Measurements from ENCODE around the gene ASB4.

- TF ChIP-seq POLR2A (IDR thresholded peaks at IDR 0.05) (no peak), EP300 (IDR thresholded peaks at IDR 0.05) (no peak)
- TF ChIP-seq, protein P1, sequence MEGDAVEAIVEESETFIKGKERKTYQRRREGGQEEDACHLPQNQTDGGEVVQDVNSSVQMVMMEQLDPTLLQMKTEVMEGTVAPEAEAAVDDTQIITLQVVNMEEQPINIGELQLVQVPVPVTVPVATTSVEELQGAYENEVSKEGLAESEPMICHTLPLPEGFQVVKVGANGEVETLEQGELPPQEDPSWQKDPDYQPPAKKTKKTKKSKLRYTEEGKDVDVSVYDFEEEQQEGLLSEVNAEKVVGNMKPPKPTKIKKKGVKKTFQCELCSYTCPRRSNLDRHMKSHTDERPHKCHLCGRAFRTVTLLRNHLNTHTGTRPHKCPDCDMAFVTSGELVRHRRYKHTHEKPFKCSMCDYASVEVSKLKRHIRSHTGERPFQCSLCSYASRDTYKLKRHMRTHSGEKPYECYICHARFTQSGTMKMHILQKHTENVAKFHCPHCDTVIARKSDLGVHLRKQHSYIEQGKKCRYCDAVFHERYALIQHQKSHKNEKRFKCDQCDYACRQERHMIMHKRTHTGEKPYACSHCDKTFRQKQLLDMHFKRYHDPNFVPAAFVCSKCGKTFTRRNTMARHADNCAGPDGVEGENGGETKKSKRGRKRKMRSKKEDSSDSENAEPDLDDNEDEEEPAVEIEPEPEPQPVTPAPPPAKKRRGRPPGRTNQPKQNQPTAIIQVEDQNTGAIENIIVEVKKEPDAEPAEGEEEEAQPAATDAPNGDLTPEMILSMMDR (IDR thresholded peaks at IDR 0.05), result no peak
These were observed 92.6 kb downstream of the ASB4 start for GRCh38 chr7:95578299-95578855.

Measured in tibial nerve (tissue), 4 donors.